ENCODE measurements around the gene OR11H7. TPM values are rescaled to one million over a fixed set of nuclear protein-coding genes. Genes with fewer than 3 reads are reported as not detected.
"Not testable (repeated sequence)": the region's sequence is repeated elsewhere in the genome, so short reads cannot be mapped to it uniquely, and the experiment has no call there.

The OR11H7 gene
- not detected in 2 replicates for total RNA-seq

GRCh38 chr14:20228681-20229080 lies at the start of gene OR11H7:
Gene OR11H7, plus strand, starts transcription at chr14:20228981.
- no peak for DNase-seq (ENCODE audit: low read depth, low spot score)

- no peak for DNase-seq (ENCODE audit: low read depth, low spot score)
Observed at GRCh38 chr14:20179218-20179617, 49.6 kb upstream of the OR11H7 start.

- no peak for DNase-seq (ENCODE audit: low read depth, low spot score)
Observed at GRCh38 chr14:20179880-20180279, 48.9 kb upstream of the OR11H7 start.

- no peak for DNase-seq (ENCODE audit: low read depth, low spot score)
Observed at GRCh38 chr14:20180486-20180885, 48.3 kb upstream of the OR11H7 start.

GRCh38 chr14:20184181-20184580 lies 44.6 kb upstream of the OR11H7 start:
- DNase-seq (ENCODE audit: low read depth, low spot score), result no peak

- DNase-seq (ENCODE audit: low read depth, low spot score), result no peak
Observed at GRCh38 chr14:20190596-20190995, 38.2 kb upstream of the OR11H7 start, which contains the start of gene OR11G2. Gene OR11G2, plus strand, starts transcription at chr14:20190896. Its CDS starts 6,542 bp downstream, at chr14:20197438.

GRCh38 chr14:20191396-20191795 lies 37.4 kb upstream of the OR11H7 start:
- DNase-seq (ENCODE audit: low read depth, low spot score), result no peak

- no peak for DNase-seq (ENCODE audit: low read depth, low spot score)
Observed at GRCh38 chr14:20194101-20194500, 34.7 kb upstream of the OR11H7 start.

- DNase-seq (ENCODE audit: low read depth, low spot score), result not testable (repeated sequence)
Observed at GRCh38 chr14:20195170-20195569, 33.6 kb upstream of the OR11H7 start.

GRCh38 chr14:20195911-20196310 lies 32.9 kb upstream of the OR11H7 start:
- DNase-seq (ENCODE audit: low read depth, low spot score), result no peak

- no peak for DNase-seq (ENCODE audit: low read depth, low spot score)
Observed at GRCh38 chr14:20197459-20197858, 31.3 kb upstream of the OR11H7 start.

- DNase-seq (ENCODE audit: low read depth, low spot score), result no peak
Observed at GRCh38 chr14:20198991-20199390, 29.8 kb upstream of the OR11H7 start.

GRCh38 chr14:20204721-20205120 lies 24.1 kb upstream of the OR11H7 start:
- DNase-seq (ENCODE audit: low read depth, low spot score), result no peak

- DNase-seq (ENCODE audit: low read depth, low spot score), result no peak
Observed at GRCh38 chr14:20209595-20209994, 19.2 kb upstream of the OR11H7 start.

GRCh38 chr14:20212406-20212805 lies 16.4 kb upstream of the OR11H7 start:
- DNase-seq (ENCODE audit: low read depth, low spot score), result not testable (repeated sequence)

- DNase-seq (ENCODE audit: low read depth, low spot score), result no peak
Observed at GRCh38 chr14:20215196-20215595, 13.6 kb upstream of the OR11H7 start.

- no peak for DNase-seq (ENCODE audit: low read depth, low spot score)
Observed at GRCh38 chr14:20219033-20219432, 9.7 kb upstream of the OR11H7 start.

GRCh38 chr14:20223410-20223809 lies 5.4 kb upstream of the OR11H7 start, which contains the start of gene OR11H6:
Gene OR11H6, plus strand, starts transcription at chr14:20223710. Its CDS starts 0 bp downstream, at chr14:20223710.
- DNase-seq (ENCODE audit: low read depth, low spot score), result no peak

- DNase-seq (ENCODE audit: low read depth, low spot score), result not testable (repeated sequence)
Observed at GRCh38 chr14:20235415-20235814, 6.6 kb downstream of the OR11H7 start.

GRCh38 chr14:20247646-20248246 lies 19.0 kb downstream of the OR11H7 start:
- no peak for DNase-seq (ENCODE audit: low read depth, low spot score)

- DNase-seq (ENCODE audit: low read depth, low spot score), result no peak
Observed at GRCh38 chr14:20262642-20263128, 33.9 kb downstream of the OR11H7 start.

- not testable (repeated sequence) for DNase-seq (ENCODE audit: low read depth, low spot score)
Observed at GRCh38 chr14:20264361-20264760, 35.6 kb downstream of the OR11H7 start.

GRCh38 chr14:20274062-20274461 lies 45.3 kb downstream of the OR11H7 start:
- no peak for DNase-seq (ENCODE audit: low read depth, low spot score)

All from pulmonary artery endothelial cell (primary cell).